SU-DHL-6 (cell line): Measurements from ENCODE around the gene MDC1.

Source experiments
- EZH2phosphoT487 ChIP-seq: fragments of 200-600 bp; sonication (generic), shearing (Covaris generic); conservative IDR thresholded peaks from 2 replicates; pipeline ENCODE4 v1.6.1; 2018; ENCODE audit warnings: mild to moderate bottlenecking, antibody characterized with exemption, low read length, moderate library complexity, mixed read lengths
- TF ChIP-seq, protein P1 (sequence below): fragments of 200-600 bp; sonication (generic); IDR thresholded peaks from one replicate; pipeline ENCODE4 v1.5.1; 2017; ENCODE audit warnings: antibody characterized with exemption, mild to moderate bottlenecking, low read length, moderate library complexity; ENCODE audit not compliant: insufficient read depth, poor library complexity, severe bottlenecking

DNA sequence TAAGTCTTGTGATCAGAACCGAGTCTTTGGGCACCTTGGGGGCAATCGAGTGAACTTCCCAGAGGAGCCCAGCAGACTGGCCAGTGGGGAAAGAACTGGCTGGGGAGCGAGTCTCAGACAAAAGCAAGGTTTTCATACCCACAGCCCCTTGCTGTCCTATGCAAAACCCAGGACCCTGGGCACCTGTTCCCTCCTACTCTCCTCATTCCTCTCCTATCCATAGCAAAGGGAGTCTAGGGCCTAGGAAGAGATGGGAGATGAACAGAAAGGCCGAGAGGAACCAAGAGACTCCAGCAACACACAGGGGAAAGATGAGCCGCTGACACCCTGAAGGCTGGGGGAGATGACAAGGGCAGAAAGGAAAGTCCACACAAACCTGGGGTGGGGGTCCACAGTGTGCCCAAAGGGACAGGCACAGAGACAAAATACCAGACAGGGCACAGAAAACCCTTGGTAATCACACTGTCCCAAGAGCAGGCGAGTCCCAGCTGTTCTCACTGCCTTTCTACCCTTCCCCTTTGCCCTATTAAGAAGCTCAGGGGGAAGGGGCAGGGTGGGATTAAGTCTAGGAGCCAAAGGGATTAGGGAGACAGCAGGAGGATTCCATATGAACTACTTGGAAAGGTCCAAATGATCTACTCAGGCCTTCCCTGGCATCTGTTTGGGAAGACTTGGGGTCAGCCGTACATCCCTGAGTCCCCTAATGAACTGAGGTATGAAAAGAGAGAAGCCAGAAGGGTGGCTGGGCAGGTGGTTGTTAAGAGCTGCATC, 37.1 kb downstream of the MDC1 start:
- TF ChIP-seq, protein P1, sequence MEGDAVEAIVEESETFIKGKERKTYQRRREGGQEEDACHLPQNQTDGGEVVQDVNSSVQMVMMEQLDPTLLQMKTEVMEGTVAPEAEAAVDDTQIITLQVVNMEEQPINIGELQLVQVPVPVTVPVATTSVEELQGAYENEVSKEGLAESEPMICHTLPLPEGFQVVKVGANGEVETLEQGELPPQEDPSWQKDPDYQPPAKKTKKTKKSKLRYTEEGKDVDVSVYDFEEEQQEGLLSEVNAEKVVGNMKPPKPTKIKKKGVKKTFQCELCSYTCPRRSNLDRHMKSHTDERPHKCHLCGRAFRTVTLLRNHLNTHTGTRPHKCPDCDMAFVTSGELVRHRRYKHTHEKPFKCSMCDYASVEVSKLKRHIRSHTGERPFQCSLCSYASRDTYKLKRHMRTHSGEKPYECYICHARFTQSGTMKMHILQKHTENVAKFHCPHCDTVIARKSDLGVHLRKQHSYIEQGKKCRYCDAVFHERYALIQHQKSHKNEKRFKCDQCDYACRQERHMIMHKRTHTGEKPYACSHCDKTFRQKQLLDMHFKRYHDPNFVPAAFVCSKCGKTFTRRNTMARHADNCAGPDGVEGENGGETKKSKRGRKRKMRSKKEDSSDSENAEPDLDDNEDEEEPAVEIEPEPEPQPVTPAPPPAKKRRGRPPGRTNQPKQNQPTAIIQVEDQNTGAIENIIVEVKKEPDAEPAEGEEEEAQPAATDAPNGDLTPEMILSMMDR: no peak
- TF ChIP-seq EZH2phosphoT487: no peak
